HG03175 (cell line): ENCODE measurements around the gene TMEM132C.

Source experiments
- ATAC-seq: cut with Tn5 transposase; IDR thresholded peaks from one replicate; pipeline ENCODE4 v1.9.1; 2021; ENCODE audit warnings: mild to moderate bottlenecking, moderate library complexity; ENCODE audit not compliant: unreplicated experiment

Gene TMEM132C

DNA sequence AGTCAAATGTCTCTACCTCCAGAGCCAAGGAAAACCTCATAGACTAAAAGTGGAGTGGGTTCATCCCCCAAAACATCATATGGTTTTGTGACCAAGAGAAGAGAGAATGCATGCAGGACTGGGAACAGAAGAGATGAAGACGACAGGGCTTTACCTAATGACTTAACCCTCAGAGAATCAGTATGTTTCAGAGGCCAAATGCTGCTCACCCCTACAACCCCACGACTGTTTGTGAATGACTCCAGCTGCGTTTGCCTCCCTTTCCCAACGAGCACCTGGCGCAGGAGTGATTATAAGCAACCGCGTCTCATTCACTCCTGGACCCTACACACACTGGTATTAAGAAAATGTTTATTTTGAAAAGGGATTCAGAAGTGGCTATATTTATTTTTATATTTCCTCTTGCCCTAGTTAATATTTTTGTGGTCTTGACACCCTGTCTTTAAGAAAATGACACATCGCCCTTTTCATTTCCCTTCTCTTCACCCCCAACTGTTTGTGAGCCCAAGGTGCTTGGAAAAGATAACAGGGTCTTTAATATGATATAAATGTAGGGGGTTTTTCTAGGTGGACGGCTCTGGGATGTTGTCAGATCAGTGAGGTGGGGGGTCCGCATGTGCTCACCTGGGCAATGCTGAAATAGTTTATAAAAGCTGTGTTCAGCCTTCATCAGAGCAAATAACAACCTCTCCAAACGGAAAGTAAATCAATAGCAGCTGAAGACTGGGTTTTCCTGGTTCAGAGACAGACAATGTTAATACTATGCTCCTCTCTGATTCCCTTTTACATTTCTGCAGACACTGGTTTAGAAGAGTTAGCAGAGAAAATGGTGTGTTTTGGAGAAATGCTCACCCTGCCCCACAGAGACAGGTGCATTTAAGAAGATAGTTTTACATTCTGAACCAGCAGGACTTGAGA lies 479.1 kb downstream of the TMEM132C start:
- no peak for ATAC-seq

DNA sequence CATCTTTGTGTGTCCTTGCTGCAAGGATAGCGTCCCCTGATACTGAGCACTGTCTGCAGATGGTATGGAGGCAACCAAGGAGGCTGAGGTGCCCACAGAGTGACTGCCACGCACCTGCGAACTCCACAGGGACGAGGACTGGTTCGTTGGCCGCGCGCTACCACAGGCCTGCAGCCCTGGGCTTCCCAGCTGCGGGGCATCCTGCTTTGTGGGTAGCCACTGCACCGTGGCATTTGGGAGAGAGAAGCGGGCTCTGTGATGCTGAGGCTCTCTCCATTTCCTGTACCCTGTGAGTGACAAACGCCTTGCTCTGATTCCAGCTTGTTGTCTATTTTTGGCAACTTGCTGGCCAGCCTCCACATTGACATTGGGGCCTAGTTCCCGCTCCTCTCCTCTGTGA lies 480.5 kb downstream of the TMEM132C start:
- no peak for ATAC-seq

DNA sequence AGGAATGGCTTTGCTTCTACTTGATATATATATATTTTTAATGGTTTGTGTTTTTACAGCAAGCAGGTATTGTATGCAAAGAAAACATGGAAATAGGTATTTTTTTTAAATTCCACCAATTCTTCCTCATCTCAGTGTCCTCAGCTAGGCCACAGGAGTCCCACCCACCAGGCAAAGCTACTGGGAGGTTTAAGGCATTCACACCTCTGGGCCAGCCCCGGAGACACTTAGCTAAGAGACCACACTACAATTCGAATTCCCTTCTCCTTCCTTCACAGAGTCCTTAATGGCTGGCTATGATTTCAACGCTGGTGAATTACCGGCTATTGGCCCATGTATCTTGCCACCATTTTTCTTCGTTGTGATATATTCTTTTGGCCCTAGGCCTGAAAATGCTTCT lies 485.4 kb downstream of the TMEM132C start:
- ATAC-seq = no peak

- ATAC-seq = no peak
Measured at GRCh38 chr12:128753438-128753837, 486.5 kb downstream of the TMEM132C start.

GRCh38 chr12:128754275-128754674 lies 487.3 kb downstream of the TMEM132C start:
- no peak for ATAC-seq

GRCh38 chr12:128755566-128755965 lies 488.6 kb downstream of the TMEM132C start:
- no peak for ATAC-seq
